Smooth muscle cell (in vitro differentiated cells): Measurements from ENCODE around the gene KCNAB3. TPM values are rescaled to one million over a fixed set of nuclear protein-coding genes. Genes with fewer than 3 reads are reported as not detected.

Experiments used
- DNase-seq: peaks from one replicate; lab custom pipeline; 2025; ENCODE audit not compliant: unreplicated experiment; lab: John Stamatoyannopoulos, UW
- H2AFZ ChIP-seq: fragments of 200-600 bp; sonication (generic); 2 replicates; pipeline ENCODE4 v1.6.0; 2016; ENCODE audit warnings: antibody characterized with exemption, low read depth, mild to moderate bottlenecking
- H3F3A ChIP-seq: fragments of 200-600 bp; sonication (generic); 2 replicates; pipeline ENCODE4 v1.6.0; 2017; ENCODE audit warnings: antibody characterized with exemption, low read depth
- H3K27ac ChIP-seq: fragments of 200-600 bp; sonication (generic); 2 replicates; pipeline ENCODE4 v1.5.1; 2016; ENCODE audit warnings: low read depth, mild to moderate bottlenecking
- H3K27me3 ChIP-seq: fragments of 200-600 bp; sonication (generic); 2 replicates; pipeline ENCODE4 v1.6.1; 2016; ENCODE audit warnings: low read depth, mild to moderate bottlenecking
- H3K36me3 ChIP-seq: fragments of 200-600 bp; sonication (generic); 2 replicates; pipeline ENCODE4 v1.5.1; 2016; ENCODE audit warnings: low read depth
- H3K4me1 ChIP-seq: fragments of 200-600 bp; sonication (generic); 2 replicates; pipeline ENCODE4 v1.5.1; 2016; ENCODE audit warnings: low read depth
- H3K4me2 ChIP-seq: fragments of 200-600 bp; sonication (generic); 2 replicates; pipeline ENCODE4 v1.6.0; 2016; ENCODE audit warnings: mild to moderate bottlenecking
- H3K4me3 ChIP-seq: fragments of 200-600 bp; sonication (generic); 2 replicates; pipeline ENCODE4 v1.5.1; 2016; ENCODE audit warnings: mild to moderate bottlenecking
- H3K79me2 ChIP-seq: fragments of 200-600 bp; sonication (generic); 2 replicates; pipeline ENCODE4 v1.6.0; 2016; ENCODE audit warnings: low read depth, mild to moderate bottlenecking
- H3K9ac ChIP-seq: fragments of 200-600 bp; sonication (generic); 2 replicates; pipeline ENCODE4 v1.6.0; 2016; ENCODE audit warnings: low read depth
- H3K9me3 ChIP-seq: fragments of 200-600 bp; sonication (generic); replicated peaks from 2 replicates; pipeline ENCODE4 v1.5.1; 2016; ENCODE audit warnings: low read depth
- H4K20me1 ChIP-seq: fragments of 200-600 bp; sonication (generic); 2 replicates; pipeline ENCODE4 v1.6.0; 2016; ENCODE audit warnings: low read depth
- whole genome bisulfite sequencing: methylation state at CpG from one replicate; pipeline ENCODE4 v1.1.7; 2016; ENCODE audit warnings: low lambda C conversion rate; 5-methylcytosine and 5-hydroxymethylcytosine counted together
- polyA plus RNA-seq: library from polyadenylated mRNA; unstranded; fragments of >200 nt; fragmentation: Nextera tagmentation; extraction: Ambion mirVana; gene quantifications from 2 replicates; pipeline ENCODE4 v1.2.1, GENCODE V29; 2016
- total RNA-seq: library from RNA; depleted of rRNA; stranded (reverse); fragments of >200 nt; gene quantifications from 2 replicates; pipeline ENCODE4 v1.2.3, GENCODE V29; 2014
- TF ChIP-seq, protein P1 (sequence below): fragments of 200-600 bp; sonication (generic); IDR thresholded peaks from 2 replicates; pipeline ENCODE4 v1.5.1; 2017; ENCODE audit warnings: borderline replicate concordance, mild to moderate bottlenecking, antibody characterized with exemption; ENCODE audit not compliant: insufficient read depth, poor library complexity, severe bottlenecking

Gene KCNAB3
- total and polyA plus RNA-seq, 2 experiments from 2014 or later = 5.3 to 8.7 TPM

DNA sequence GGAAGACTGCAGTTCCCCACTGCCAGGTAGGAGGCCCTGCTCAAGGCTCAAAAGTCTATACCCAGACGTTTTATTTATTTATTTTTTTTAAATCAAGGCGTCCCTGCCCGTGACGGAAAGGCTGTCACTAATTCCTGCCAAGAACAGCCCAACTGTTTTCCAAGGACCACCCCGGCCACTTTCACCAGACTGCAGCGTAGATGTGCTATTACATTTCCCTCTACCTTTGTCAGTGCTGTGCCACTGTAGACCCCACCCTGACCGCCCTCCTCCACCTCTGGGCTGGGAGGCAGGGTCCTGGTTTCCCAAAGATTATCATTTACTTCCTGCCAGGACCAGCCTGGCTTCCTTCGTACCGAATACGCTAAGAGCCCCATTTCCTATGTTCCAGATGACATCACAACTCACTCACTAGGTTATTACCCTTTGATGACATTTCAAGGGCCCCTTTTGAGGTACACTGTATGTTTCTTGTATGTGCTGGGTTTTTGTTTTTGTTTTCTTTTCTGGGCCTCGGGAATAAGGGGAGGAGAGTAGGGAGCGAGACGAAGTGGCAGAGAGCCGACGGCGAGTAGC is 7.3 kb downstream of the KCNAB3 start:
- DNase-seq = no peak
- H3K36me3 ChIP-seq = no peaks in the 10 kb centered on the region
- H3K9ac ChIP-seq = peak overlapping the region; percentile 57
- WGBS = 52% methylated on average over 16 of the region's 16 CpGs
- peak overlapping the region; percentile 93 for H2AFZ ChIP-seq
- peak overlapping the region; percentile 86 for H3K4me2 ChIP-seq
- H3K4me3 ChIP-seq = peak overlapping the region; percentile 47
- no peaks in the 10 kb centered on the region for H3K79me2 ChIP-seq
- peaks cover 7% of the 10 kb centered on the region for H3F3A ChIP-seq
- TF ChIP-seq, protein P1, sequence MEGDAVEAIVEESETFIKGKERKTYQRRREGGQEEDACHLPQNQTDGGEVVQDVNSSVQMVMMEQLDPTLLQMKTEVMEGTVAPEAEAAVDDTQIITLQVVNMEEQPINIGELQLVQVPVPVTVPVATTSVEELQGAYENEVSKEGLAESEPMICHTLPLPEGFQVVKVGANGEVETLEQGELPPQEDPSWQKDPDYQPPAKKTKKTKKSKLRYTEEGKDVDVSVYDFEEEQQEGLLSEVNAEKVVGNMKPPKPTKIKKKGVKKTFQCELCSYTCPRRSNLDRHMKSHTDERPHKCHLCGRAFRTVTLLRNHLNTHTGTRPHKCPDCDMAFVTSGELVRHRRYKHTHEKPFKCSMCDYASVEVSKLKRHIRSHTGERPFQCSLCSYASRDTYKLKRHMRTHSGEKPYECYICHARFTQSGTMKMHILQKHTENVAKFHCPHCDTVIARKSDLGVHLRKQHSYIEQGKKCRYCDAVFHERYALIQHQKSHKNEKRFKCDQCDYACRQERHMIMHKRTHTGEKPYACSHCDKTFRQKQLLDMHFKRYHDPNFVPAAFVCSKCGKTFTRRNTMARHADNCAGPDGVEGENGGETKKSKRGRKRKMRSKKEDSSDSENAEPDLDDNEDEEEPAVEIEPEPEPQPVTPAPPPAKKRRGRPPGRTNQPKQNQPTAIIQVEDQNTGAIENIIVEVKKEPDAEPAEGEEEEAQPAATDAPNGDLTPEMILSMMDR = no peak
- H3K27me3 ChIP-seq = no peaks in the 10 kb centered on the region
- peak overlapping the region; percentile 33 for H3K27ac ChIP-seq
- H3K4me1 ChIP-seq = peaks cover 8% of the 10 kb centered on the region
- H3K9me3 ChIP-seq = no peaks in the 10 kb centered on the region
- H4K20me1 ChIP-seq = no peaks in the 10 kb centered on the region

DNA sequence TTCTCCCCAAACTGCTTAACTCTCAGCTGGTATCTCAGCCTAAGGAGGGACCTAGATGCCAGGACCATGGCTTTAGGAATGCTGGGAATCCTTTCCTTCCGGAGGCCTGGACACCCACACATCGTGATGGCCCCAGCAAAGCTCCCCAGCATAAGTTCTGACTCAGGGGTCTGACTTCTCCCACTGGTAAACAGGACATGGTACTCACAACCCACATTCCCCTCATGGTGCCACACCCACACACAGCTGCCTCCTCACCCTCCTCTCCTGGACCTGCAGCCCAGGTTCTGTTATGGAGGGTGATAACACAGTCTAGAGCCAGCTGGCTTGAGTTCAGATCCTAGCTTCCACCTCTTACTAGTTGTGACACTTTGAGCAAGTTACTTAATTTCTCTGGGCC is 12.8 kb downstream of the KCNAB3 start:
- H3K9me3 ChIP-seq = no peaks in the 10 kb centered on the region
- peak overlapping the region; percentile 84 for H3K9ac ChIP-seq
- peaks cover 18% of the 10 kb centered on the region for H3F3A ChIP-seq
- peaks cover 7% of the 10 kb centered on the region for H3K4me1 ChIP-seq
- H2AFZ ChIP-seq = no peak overlapping the region
- TF ChIP-seq, protein P1 = no peak
- H3K4me3 ChIP-seq = peak overlapping the region; percentile 46
- peak overlapping the region; percentile 96 for H3K27ac ChIP-seq
- no peaks in the 10 kb centered on the region for H3K79me2 ChIP-seq
- WGBS = 14% methylated on average over 2 of the region's 2 CpGs
- H3K27me3 ChIP-seq = no peaks in the 10 kb centered on the region
- no peaks in the 10 kb centered on the region for H4K20me1 ChIP-seq
- no peaks in the 10 kb centered on the region for H3K36me3 ChIP-seq
- H3K4me2 ChIP-seq = peak overlapping the region; percentile 82
- no peak for DNase-seq

DNA sequence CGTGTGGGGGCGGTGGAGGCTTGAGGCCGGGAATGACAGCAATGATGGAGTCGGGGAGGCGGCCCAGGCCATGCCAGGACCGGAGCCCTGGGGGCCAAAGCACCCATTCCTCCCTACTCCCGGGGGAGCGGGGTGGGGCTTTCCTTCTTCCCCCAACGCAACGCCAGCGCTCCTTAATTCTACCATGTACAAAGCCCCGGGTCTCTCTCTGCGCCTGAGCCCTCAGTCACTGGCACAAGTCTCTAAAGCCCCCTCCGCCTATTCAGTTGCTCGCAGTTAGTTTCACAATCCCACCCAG is 13.3 kb downstream of the KCNAB3 start:
- TF ChIP-seq, protein P1 = no peak
- H3K9ac ChIP-seq = peak overlapping the region; percentile 84
- H3K79me2 ChIP-seq = no peaks in the 10 kb centered on the region
- H3K27ac ChIP-seq = peak overlapping the region; percentile 96
- H3F3A ChIP-seq = peaks cover 13% of the 10 kb centered on the region
- DNase-seq = no peak
- no peaks in the 10 kb centered on the region for H3K9me3 ChIP-seq
- H3K4me3 ChIP-seq = peak overlapping the region; percentile 46
- H3K27me3 ChIP-seq = no peaks in the 10 kb centered on the region
- no peaks in the 10 kb centered on the region for H3K36me3 ChIP-seq
- H3K4me2 ChIP-seq = peak overlapping the region; percentile 82
- peak overlapping the region; percentile 81 for H2AFZ ChIP-seq
- peaks cover 7% of the 10 kb centered on the region for H3K4me1 ChIP-seq
- H4K20me1 ChIP-seq = no peaks in the 10 kb centered on the region
- 51% methylated on average over 15 of the region's 15 CpGs for WGBS
